GM23338 (cell line): ENCODE results near the gene PARP9.

Experiments used
- POLR2AphosphoS5 ChIP-seq: IDR thresholded peaks from 2 replicates; pipeline ENCODE4 v1.6.1; 2016; ENCODE audit warnings: antibody characterized with exemption, low read depth
- TF ChIP-seq, protein P1 (sequence below), 2 experiments: fragments of 200-600 bp in 1 of 2; sonication (generic) in 1 of 2; conservative IDR thresholded peaks; 2 replicates each; pipeline versions ENCODE4 v1.5.1 to v1.6.1; 2016 to 2017; ENCODE audit warnings: antibody characterized with exemption in 2 of 2, low read depth in 2 of 2, mild to moderate bottlenecking in 2 of 2, moderate library complexity in 1 of 2

DNA sequence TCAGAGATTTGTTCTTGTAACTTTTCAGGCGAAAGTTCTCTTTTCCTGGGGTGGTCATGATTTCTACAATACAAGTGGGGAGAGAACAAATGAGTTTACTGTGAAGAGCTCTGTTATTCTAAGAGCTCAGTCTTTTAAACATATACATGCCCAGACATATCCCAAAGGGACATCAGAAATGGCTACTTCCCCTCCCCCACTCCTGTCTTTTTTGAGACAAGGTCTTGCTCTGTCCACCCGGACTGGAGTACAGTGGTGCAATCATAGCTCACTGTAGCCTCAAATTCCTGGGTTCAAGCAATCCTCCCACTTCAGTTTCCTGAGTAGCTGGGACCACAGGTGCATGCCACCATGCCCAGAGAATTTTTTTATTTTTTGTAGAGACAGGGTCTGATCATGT lies 67.6 kb downstream of the PARP9 start:
- TF ChIP-seq, protein P1, sequence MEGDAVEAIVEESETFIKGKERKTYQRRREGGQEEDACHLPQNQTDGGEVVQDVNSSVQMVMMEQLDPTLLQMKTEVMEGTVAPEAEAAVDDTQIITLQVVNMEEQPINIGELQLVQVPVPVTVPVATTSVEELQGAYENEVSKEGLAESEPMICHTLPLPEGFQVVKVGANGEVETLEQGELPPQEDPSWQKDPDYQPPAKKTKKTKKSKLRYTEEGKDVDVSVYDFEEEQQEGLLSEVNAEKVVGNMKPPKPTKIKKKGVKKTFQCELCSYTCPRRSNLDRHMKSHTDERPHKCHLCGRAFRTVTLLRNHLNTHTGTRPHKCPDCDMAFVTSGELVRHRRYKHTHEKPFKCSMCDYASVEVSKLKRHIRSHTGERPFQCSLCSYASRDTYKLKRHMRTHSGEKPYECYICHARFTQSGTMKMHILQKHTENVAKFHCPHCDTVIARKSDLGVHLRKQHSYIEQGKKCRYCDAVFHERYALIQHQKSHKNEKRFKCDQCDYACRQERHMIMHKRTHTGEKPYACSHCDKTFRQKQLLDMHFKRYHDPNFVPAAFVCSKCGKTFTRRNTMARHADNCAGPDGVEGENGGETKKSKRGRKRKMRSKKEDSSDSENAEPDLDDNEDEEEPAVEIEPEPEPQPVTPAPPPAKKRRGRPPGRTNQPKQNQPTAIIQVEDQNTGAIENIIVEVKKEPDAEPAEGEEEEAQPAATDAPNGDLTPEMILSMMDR (conservative IDR thresholded peaks at IDR 0.05; ENCODE audit: low read depth in 2 of 2): no peak
- TF ChIP-seq POLR2AphosphoS5: no peak
